ENCODE measurements around the gene OR5H1.

DNA sequence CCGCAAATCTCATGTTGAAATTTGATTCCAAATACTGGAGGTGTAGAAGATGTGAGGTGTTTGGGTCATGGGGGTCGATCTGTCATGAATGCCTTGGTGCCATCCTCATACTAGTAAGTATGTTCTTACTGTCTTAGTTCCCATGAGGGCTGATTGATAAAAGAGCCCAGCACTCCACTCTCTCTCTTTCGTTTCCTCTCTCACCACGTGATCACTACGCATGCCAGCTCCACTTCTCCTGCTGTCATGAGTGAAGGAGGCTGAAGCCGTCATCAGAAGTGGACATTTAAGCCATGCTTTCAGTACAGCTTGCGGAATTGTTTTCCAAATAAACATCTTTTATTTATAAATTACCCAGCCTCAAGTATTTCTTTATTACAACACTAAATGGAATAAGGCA lies 42.1 kb downstream of the OR5H1 start:
- TF ChIP-seq, protein P1, sequence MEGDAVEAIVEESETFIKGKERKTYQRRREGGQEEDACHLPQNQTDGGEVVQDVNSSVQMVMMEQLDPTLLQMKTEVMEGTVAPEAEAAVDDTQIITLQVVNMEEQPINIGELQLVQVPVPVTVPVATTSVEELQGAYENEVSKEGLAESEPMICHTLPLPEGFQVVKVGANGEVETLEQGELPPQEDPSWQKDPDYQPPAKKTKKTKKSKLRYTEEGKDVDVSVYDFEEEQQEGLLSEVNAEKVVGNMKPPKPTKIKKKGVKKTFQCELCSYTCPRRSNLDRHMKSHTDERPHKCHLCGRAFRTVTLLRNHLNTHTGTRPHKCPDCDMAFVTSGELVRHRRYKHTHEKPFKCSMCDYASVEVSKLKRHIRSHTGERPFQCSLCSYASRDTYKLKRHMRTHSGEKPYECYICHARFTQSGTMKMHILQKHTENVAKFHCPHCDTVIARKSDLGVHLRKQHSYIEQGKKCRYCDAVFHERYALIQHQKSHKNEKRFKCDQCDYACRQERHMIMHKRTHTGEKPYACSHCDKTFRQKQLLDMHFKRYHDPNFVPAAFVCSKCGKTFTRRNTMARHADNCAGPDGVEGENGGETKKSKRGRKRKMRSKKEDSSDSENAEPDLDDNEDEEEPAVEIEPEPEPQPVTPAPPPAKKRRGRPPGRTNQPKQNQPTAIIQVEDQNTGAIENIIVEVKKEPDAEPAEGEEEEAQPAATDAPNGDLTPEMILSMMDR (IDR thresholded peaks at IDR 0.05), result no peak
- no peak for TF ChIP-seq POLR2A (IDR thresholded peaks at IDR 0.05)
